ENCODE results near the gene HOMER2. TPM values are rescaled to one million over a fixed set of nuclear protein-coding genes. Genes with fewer than 3 reads are reported as not detected.

HOMER2 gene
- total and polyA plus RNA-seq, 2 donors (not counting 3 experiments of a cell fraction or from before 2014, with no cell fraction given), result 0.60 to 0.68 TPM

DNA sequence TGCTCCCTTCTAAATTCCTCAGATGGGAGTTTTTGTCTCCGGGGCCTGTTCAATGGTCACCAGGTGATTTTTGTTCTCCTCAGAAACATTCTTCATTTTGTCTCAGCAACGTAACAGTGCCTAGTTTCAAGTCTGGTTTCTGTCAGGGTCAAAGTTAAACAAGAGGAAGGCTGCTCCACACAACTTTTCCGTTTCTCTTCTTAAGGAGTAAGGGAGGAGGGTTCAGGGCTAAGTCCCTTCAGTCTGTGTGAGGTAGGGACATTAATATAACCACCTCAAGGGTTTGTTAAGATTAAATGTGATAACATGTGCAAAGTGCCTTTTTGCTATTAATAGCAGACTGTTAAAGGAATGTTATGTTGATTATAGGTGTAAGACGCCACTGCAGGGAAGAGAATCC lies 41.8 kb downstream of the HOMER2 start:
- no peaks in the 10 kb centered on the region for H3K27me3 ChIP-seq (ENCODE audit: control insufficient read depth in 2 of 2, insufficient read depth in 2 of 2, low read length in 2 of 2)
- H3K27ac ChIP-seq (ENCODE audit: insufficient read depth, low read depth, low read length), result no peak overlapping the region
- dilution Hi-C loops (cut with MboI; ENCODE audit: extremely low pct_ligation_motif_present, low sequenced_read_pairs) (no loop called here), intact Hi-C loops (cut with micrococcal nuclease) (no loop called here)
- H3K9me3 ChIP-seq (replicated peaks; ENCODE audit: control insufficient read depth, insufficient read depth, low read length), result no peaks in the 10 kb centered on the region
- H3K4me2 ChIP-seq (ENCODE audit: insufficient read depth, low read length), result no peak overlapping the region
- H4K20me1 ChIP-seq (replicated peaks; ENCODE audit: control insufficient read depth, extremely low read depth, insufficient read depth, low read length), result no peaks in the 10 kb centered on the region
- no peak overlapping the region for H3K4me3 ChIP-seq (replicated peaks in 1 of 3; ENCODE audit: insufficient read depth in 1 of 3, low read depth in 1 of 3, low read length in 3 of 3)
- no peak overlapping the region for H2AFZ ChIP-seq (ENCODE audit: low read depth, low read length)
- H3K9ac ChIP-seq (replicated peaks; ENCODE audit: extremely low read depth, insufficient read depth, low read length), result no peak overlapping the region
- CTCF ChIA-PET, result no interaction called here
- POLR2A ChIA-PET, result no interaction called here
- H3K9me1 ChIP-seq (replicated peaks; ENCODE audit: control insufficient read depth, extremely low read depth, insufficient read depth, low read length), result no peaks in the 10 kb centered on the region
- no TSS peak for BruUV-seq (replicated peaks)
- H3K79me2 ChIP-seq (ENCODE audit: control insufficient read depth, insufficient read depth, low read length), result no peaks in the 10 kb centered on the region
- FAIRE-seq (no peak), DNase-seq (ENCODE audit: low read depth, low spot score) (no peak)
- H3K4me1 ChIP-seq (ENCODE audit: control insufficient read depth, extremely low read depth, insufficient read depth, low read length), result no peaks in the 10 kb centered on the region
- TF ChIP-seq POLR2A (IDR thresholded peaks at IDR 0.05; ENCODE audit: low read depth, low read length), result no peak
- TF ChIP-seq EZH2 (IDR thresholded peaks at IDR 0.05; ENCODE audit: borderline replicate concordance, low read depth, low read length, severe bottlenecking), result no peak
- no peak for TF ChIP-seq MYC (IDR thresholded peaks at IDR 0.05; ENCODE audit: low read depth, low read length)
- TF ChIP-seq MAX (IDR thresholded peaks at IDR 0.05; ENCODE audit: insufficient read depth, insufficient read length), result no peak
- TF ChIP-seq CTCF (IDR thresholded peaks at IDR 0.05; ENCODE audit: extremely low read depth in 1 of 2, insufficient read depth in 1 of 2, low read depth in 1 of 2, low read length in 2 of 2), result no peak
- TF ChIP-seq GATA2 (IDR thresholded peaks at IDR 0.05; ENCODE audit: insufficient read depth, insufficient read length, low read depth, low read length), result no peak
- no peak for TF ChIP-seq JUN (IDR thresholded peaks at IDR 0.05; ENCODE audit: borderline replicate concordance, insufficient read depth, insufficient read length, low read depth)
- no peak for TF ChIP-seq POLR2AphosphoS5 (IDR thresholded peaks at IDR 0.05; ENCODE audit: insufficient read depth, low read depth, low read length)
- no peak for TF ChIP-seq FOS (IDR thresholded peaks at IDR 0.05; ENCODE audit: borderline replicate concordance, insufficient read depth, low read length)
- H3K36me3 ChIP-seq (ENCODE audit: control insufficient read depth in 2 of 2, extremely low read depth in 1 of 2, insufficient read depth in 2 of 2, low read length in 2 of 2), result no peaks in the 10 kb centered on the region

Measured in endothelial cell of umbilical vein (primary cell).